H1 (cell line): ENCODE data around the gene CPM. TPM values are rescaled to one million over a fixed set of nuclear protein-coding genes. Genes with fewer than 3 reads are reported as not detected.

Source experiments
- polyA plus RNA-seq, 7 experiments: library from polyadenylated mRNA; depleted of rRNA in 3 of 7; stranded (reverse) in 5 of 7; unstranded in 2 of 7; fragments of >200 nt in 5 of 7; fragments of 200-250 nt in 2 of 7; gene quantifications; 1 replicate in 5 of 7; 2 replicates in 1 of 7; 4 replicates in 1 of 7; pipeline versions ENCODE4 v1.2.1 to v1.2.3, GENCODE V29; 2011 to 2013; ENCODE audit warnings: missing spikeins in 2 of 7, mixed read lengths in 2 of 7
- total RNA-seq: library from RNA; stranded (reverse); fragmentation: NEBNext Ultra II Directional; extraction: Animal tissue kit (Norgen Biotek cat#: 25700); gene quantifications from 2 replicates; pipeline ENCODE4 v1.2.1, GENCODE V29; 2021
- TF ChIP-seq, protein P1 (sequence below): fragments of 300-600 bp; sonication (generic); IDR thresholded peaks from 2 replicates; pipeline ENCODE4 v1.7.1; 2012; ENCODE audit warnings: low read length, moderate library complexity, mild to moderate bottlenecking, inconsistent platforms; ENCODE audit not compliant: insufficient replicate concordance

Gene CPM
- total and polyA plus RNA-seq, 2 of the 8 experiments (the other 6 are each of a cell fraction or from before 2014, with no cell fraction given) = 0.33 to 3.1 TPM

- TF ChIP-seq, protein P1, sequence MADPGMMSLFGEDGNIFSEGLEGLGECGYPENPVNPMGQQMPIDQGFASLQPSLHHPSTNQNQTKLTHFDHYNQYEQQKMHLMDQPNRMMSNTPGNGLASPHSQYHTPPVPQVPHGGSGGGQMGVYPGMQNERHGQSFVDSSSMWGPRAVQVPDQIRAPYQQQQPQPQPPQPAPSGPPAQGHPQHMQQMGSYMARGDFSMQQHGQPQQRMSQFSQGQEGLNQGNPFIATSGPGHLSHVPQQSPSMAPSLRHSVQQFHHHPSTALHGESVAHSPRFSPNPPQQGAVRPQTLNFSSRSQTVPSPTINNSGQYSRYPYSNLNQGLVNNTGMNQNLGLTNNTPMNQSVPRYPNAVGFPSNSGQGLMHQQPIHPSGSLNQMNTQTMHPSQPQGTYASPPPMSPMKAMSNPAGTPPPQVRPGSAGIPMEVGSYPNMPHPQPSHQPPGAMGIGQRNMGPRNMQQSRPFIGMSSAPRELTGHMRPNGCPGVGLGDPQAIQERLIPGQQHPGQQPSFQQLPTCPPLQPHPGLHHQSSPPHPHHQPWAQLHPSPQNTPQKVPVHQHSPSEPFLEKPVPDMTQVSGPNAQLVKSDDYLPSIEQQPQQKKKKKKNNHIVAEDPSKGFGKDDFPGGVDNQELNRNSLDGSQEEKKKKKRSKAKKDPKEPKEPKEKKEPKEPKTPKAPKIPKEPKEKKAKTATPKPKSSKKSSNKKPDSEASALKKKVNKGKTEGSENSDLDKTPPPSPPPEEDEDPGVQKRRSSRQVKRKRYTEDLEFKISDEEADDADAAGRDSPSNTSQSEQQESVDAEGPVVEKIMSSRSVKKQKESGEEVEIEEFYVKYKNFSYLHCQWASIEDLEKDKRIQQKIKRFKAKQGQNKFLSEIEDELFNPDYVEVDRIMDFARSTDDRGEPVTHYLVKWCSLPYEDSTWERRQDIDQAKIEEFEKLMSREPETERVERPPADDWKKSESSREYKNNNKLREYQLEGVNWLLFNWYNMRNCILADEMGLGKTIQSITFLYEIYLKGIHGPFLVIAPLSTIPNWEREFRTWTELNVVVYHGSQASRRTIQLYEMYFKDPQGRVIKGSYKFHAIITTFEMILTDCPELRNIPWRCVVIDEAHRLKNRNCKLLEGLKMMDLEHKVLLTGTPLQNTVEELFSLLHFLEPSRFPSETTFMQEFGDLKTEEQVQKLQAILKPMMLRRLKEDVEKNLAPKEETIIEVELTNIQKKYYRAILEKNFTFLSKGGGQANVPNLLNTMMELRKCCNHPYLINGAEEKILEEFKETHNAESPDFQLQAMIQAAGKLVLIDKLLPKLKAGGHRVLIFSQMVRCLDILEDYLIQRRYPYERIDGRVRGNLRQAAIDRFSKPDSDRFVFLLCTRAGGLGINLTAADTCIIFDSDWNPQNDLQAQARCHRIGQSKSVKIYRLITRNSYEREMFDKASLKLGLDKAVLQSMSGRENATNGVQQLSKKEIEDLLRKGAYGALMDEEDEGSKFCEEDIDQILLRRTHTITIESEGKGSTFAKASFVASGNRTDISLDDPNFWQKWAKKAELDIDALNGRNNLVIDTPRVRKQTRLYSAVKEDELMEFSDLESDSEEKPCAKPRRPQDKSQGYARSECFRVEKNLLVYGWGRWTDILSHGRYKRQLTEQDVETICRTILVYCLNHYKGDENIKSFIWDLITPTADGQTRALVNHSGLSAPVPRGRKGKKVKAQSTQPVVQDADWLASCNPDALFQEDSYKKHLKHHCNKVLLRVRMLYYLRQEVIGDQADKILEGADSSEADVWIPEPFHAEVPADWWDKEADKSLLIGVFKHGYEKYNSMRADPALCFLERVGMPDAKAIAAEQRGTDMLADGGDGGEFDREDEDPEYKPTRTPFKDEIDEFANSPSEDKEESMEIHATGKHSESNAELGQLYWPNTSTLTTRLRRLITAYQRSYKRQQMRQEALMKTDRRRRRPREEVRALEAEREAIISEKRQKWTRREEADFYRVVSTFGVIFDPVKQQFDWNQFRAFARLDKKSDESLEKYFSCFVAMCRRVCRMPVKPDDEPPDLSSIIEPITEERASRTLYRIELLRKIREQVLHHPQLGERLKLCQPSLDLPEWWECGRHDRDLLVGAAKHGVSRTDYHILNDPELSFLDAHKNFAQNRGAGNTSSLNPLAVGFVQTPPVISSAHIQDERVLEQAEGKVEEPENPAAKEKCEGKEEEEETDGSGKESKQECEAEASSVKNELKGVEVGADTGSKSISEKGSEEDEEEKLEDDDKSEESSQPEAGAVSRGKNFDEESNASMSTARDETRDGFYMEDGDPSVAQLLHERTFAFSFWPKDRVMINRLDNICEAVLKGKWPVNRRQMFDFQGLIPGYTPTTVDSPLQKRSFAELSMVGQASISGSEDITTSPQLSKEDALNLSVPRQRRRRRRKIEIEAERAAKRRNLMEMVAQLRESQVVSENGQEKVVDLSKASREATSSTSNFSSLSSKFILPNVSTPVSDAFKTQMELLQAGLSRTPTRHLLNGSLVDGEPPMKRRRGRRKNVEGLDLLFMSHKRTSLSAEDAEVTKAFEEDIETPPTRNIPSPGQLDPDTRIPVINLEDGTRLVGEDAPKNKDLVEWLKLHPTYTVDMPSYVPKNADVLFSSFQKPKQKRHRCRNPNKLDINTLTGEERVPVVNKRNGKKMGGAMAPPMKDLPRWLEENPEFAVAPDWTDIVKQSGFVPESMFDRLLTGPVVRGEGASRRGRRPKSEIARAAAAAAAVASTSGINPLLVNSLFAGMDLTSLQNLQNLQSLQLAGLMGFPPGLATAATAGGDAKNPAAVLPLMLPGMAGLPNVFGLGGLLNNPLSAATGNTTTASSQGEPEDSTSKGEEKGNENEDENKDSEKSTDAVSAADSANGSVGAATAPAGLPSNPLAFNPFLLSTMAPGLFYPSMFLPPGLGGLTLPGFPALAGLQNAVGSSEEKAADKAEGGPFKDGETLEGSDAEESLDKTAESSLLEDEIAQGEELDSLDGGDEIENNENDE = no peak
Measured at GRCh38 chr12:68883151-68883550, 49.8 kb downstream of the CPM start (continued).
